Fibroblast of mammary gland (primary cell): ENCODE results near the gene COX17.

Source experiments
- DNase-seq: peaks from one replicate; pipeline ENCODE4 v3.0.0-alpha.2; 2010; ENCODE audit warnings: low read depth
- H3K4me3 ChIP-seq: 2 replicates; pipeline ENCODE4 v1.5.1; 2011; ENCODE audit warnings: low read depth, mild to moderate bottlenecking, low read length, moderate library complexity; ENCODE audit not compliant: control insufficient read depth
- TF ChIP-seq, protein P1 (sequence below): conservative IDR thresholded peaks from 2 replicates; pipeline ENCODE4 v1.5.1; 2011; ENCODE audit warnings: low read depth, low read length, inconsistent platforms; ENCODE audit not compliant: control insufficient read depth, insufficient read depth

The COX17 gene

DNA sequence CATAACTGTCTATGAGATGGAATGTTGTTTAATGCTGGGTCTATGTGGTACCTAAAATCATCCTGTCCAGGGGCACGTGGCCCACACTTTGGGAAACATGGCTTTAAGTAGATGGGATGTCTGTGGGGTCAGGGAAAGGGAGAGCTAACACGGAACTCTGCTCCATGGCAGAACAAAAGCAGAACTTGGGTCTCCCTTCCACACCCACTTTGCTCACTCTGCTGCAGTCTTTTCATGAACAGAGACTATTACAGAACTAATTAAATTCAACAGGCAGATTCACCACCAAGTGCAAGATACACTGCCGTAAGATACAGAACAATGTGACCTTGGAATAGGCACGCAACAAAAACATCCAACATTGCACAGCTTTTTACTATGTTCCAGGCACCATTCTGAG is 45.0 kb downstream of the COX17 start:
- TF ChIP-seq, protein P1, sequence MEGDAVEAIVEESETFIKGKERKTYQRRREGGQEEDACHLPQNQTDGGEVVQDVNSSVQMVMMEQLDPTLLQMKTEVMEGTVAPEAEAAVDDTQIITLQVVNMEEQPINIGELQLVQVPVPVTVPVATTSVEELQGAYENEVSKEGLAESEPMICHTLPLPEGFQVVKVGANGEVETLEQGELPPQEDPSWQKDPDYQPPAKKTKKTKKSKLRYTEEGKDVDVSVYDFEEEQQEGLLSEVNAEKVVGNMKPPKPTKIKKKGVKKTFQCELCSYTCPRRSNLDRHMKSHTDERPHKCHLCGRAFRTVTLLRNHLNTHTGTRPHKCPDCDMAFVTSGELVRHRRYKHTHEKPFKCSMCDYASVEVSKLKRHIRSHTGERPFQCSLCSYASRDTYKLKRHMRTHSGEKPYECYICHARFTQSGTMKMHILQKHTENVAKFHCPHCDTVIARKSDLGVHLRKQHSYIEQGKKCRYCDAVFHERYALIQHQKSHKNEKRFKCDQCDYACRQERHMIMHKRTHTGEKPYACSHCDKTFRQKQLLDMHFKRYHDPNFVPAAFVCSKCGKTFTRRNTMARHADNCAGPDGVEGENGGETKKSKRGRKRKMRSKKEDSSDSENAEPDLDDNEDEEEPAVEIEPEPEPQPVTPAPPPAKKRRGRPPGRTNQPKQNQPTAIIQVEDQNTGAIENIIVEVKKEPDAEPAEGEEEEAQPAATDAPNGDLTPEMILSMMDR = no peak
- DNase-seq = no peak
- no peak overlapping the region for H3K4me3 ChIP-seq

DNA sequence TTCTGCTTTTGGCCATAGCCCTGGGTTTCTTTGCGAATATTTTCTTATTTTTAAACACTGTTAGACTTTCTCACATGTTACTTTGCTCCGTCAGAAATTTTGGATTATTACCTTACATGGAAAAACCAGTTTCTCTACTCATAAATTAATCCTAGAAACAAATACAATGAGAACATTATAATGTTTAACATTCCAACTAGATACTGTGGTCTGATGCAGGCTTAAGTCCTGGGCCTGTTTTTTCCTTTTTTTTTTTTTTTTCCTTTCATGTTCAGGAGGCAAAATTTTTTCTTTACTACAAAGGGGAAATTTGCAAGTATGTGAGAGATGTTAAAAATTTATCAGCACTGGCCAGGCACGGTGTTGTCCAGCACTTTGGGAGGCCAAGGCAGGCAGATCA is 45.7 kb downstream of the COX17 start:
- TF ChIP-seq, protein P1 = no peak
- H3K4me3 ChIP-seq = no peak overlapping the region
- no peak for DNase-seq

DNA sequence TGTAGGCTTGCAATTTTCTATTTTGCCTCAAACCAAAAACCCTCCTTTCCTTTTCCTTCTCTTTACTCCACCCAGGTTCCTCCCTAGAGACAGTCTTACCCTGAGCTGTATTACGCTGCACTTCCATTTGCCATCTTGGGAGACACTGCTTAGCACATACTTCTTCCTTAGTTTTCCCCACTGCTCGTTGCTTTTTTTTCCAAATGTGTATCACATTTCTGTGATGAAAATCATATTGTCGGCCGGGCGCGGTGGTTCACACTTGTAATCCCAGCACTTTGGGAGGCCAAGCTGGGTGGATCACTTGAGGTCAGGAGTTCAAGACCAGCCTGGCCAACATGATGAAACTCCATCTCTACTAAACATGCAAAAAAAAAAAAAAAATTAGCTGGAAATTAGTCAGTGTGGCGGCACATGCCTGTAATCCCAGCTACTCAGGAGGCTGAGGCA is 46.3 kb downstream of the COX17 start:
- TF ChIP-seq, protein P1 = no peak
- no peak for DNase-seq
- no peak overlapping the region for H3K4me3 ChIP-seq

DNA sequence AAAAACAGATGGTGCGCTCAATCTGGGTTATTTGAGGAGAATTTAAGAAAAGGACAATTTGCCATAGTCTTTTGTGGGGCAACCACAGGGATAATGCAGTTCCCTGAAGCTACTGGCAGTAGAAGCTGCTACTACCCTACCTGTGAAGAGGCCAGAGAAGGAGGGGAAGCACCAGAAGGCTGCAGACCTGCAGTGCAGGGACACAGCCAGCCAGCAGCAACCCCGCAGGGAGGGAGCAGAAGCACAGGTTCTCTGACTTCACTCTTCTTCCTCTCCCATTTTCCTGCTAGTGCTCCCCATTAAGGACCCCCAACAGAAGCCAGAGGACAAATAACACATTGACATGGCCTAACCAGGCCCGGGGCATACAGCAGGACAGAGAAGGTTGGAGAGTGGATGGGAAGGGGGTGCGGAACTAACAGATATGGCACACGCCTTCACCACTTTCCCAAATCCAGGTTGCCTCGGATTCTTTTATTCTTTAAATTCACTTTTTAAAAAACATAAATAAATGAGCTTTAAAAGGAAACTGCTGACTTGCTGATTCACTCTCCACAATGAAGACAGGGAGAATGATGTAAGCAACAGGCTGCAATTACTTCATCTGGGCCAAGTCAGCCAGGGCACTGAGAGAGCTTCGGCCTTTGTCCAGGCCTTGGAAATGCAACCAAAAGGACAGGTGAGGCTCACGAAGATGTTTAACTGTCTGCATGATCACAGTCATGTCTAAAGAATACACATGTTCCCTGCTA is 46.9 kb downstream of the COX17 start:
- TF ChIP-seq, protein P1 = no peak
- no peak overlapping the region for H3K4me3 ChIP-seq
- peak; percentile 85 for DNase-seq

DNA sequence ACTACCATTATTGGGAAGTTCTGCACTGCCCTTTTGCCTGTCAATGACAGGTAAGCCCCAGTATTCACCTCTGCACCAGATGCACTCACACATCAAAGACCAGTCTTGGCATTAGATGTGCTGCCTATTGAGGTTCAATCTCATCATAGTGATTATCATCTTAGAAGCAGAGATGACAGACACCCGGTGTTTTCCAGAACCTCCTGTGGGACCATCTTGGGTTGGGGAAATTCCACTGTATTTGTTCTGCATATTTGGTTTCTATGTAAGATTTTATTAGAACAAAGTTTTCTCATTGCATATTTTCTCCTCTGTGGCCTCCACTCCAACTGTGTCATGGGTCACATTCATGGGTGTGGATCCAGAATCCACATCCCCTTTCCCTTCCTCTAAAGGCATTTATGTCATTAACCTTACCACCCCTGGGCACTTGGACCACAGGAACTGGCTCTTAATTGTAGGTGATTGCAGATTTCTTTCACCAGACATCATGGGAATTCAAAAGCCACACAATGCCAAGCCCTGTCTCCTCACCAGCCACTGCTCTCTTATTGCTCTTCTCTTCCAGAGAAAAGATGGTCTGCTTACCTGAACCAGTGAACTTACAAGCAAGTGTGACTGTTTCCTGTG is 48.3 kb downstream of the COX17 start:
- TF ChIP-seq, protein P1 = no peak
- peak; percentile 13 for DNase-seq
- H3K4me3 ChIP-seq = no peak overlapping the region

DNA sequence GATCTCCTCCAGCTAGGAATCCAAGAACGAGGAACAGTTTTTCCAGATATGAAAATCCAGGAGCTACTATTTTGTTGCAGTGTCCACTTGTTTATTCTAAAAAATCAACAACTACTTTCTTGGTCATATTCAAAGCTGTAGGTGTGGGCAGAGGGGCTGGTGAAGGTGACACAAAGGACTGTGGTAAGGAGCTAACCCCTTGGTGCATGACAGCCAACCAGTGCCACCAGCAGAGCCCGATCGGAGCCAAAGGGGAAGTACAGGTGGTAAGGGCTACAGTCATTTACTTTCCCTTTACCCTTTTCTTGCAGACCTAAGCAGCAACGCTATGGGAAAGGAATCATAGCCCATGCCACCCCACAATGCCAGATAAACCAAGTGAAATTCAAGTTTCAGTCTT is 48.8 kb downstream of the COX17 start:
- no peak for DNase-seq
- no peak overlapping the region for H3K4me3 ChIP-seq
- TF ChIP-seq, protein P1 = no peak
